ENCODE data around the gene PDLIM1. TPM values are rescaled to one million over a fixed set of nuclear protein-coding genes. Genes with fewer than 3 reads are reported as not detected.

PDLIM1 gene
- total and polyA plus RNA-seq, 2 of the 13 experiments (the other 11 are each of a cell fraction or from before 2014, with no cell fraction given) = 119 to 123 TPM

- TF ChIP-seq, protein P1, sequence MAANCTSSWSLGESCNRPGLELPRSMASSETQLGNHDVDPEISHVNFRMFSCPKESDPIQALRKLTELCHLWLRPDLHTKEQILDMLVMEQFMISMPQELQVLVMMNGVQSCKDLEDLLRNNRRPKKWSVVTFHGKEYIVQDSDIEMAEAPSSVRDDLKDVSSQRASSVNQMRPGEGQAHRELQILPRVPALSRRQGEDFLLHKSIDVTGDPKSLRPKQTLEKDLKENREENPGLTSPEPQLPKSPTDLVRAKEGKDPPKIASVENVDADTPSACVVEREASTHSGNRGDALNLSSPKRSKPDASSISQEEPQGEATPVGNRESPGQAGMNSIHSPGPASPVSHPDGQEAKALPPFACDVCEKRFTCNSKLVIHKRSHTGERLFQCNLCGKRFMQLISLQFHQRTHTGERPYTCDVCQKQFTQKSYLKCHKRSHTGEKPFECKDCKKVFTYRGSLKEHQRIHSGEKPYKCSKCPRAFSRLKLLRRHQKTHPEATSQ (CRISPR knock-in tag; IDR thresholded peaks at IDR 0.05; ENCODE audit: borderline replicate concordance) = no peak
- TF ChIP-seq ZFP90 (CRISPR knock-in tag; IDR thresholded peaks at IDR 0.05; ENCODE audit: borderline replicate concordance) (no peak), ZFY (CRISPR knock-in tag; IDR thresholded peaks at IDR 0.05) (no peak), ZNF597 (CRISPR knock-in tag; IDR thresholded peaks at IDR 0.05) (no peak), ZFP36L2 (CRISPR knock-in tag; IDR thresholded peaks at IDR 0.05) (no peak), HCFC1 (IDR thresholded peaks at IDR 0.05; ENCODE audit: low read depth, low read length) (no peak)
Measured at GRCh38 chr10:95261926-95262325, 28.9 kb downstream of the PDLIM1 start (continued).

- 91% methylated on average over 4 of the region's 4 CpGs for WGBS (ENCODE audit: low lambda C conversion rate)
- Histone ChIP-seq H3K27me3 (ENCODE audit: control insufficient read depth in 1 of 2, insufficient read depth in 2 of 2, low read length in 2 of 2) (no peaks in the 10 kb centered on the region), H3K4me2 (ENCODE audit: low read depth, low read length) (no peak overlapping the region), H2AFZ (ENCODE audit: low read length) (no peak overlapping the region), H4K20me1 (ENCODE audit: insufficient read depth, low read length) (no peaks in the 10 kb centered on the region; the same call in 1 of the 2 replicates), H3K4me1 (ENCODE audit: insufficient read depth, low read length) (peaks cover 52% of the 10 kb centered on the region), H3K9me3 (ENCODE audit: low read length) (no peaks in the 10 kb centered on the region), H3K36me3 (replicated peaks in 1 of 2; ENCODE audit: control insufficient read depth in 1 of 2, insufficient read depth in 2 of 2, low read length in 2 of 2) (peaks cover 28 to 67% of the 10 kb centered on the region in 2 experiments), H3K4me3 (replicated peaks in 1 of 3; ENCODE audit: insufficient read depth in 1 of 3, low read depth in 2 of 3, low read length in 3 of 3) (no peak overlapping the region), H3K79me2 (ENCODE audit: insufficient read depth, low read length) (peaks cover 7% of the 10 kb centered on the region), H3K27ac (ENCODE audit: extremely low read length, insufficient read depth, low read length) (peak overlapping the region; percentile 55), H3K9ac (ENCODE audit: insufficient read depth, low read depth, low read length) (no peak overlapping the region; the same call in 1 of the 2 replicates)
- CTCF ChIA-PET (ENCODE audit: low intra/inter-chr PET ratio, low total read pairs) = no interaction called here
- ATAC-seq = no peak
- intact Hi-C loops (cut with micrococcal nuclease; ENCODE audit: unreplicated experiment) = loop anchor here (5.0 kb wide), 1 partner anchor 86 kb away; no protein-coding TSS in a partner anchor
- no peak for DNase-seq (ENCODE audit: low spot score)
- no peak for FAIRE-seq
- in situ Hi-C loops (cut with HindIII; ENCODE audit: extremely low pct_ligation_motif_present, low pct_unique_long_range_greater_than_20kb) = loop anchor here (5.0 kb wide), 1 partner anchor 101 kb away; no protein-coding TSS in a partner anchor
- POLR2A ChIA-PET = interaction anchor here (0.6 to 1.5 kb wide), 7 partner anchors 10 to 86 kb away, joined by 3 to 7 read pairs (median 4); no protein-coding TSS in a partner anchor
- TF ChIP-seq BORCS8-MEF2B (CRISPR knock-in tag; IDR thresholded peaks at IDR 0.05) (no peak), POLR2A (IDR thresholded peaks at IDR 0.05; ENCODE audit: insufficient read depth in 1 of 2, low read depth in 2 of 2, low read length in 2 of 2) (peak in 1 of 2 experiments; percentile 8; a peak in 1 of 4 replicates), RBM22 (optimal IDR thresholded peaks at IDR 0.05; ENCODE audit: low read length) (peak; percentile 49), ARNT2 (CRISPR knock-in tag; IDR thresholded peaks at IDR 0.05; ENCODE audit: low read depth) (no peak), PRDM10 (CRISPR knock-in tag; IDR thresholded peaks at IDR 0.05; ENCODE audit: low read depth) (0 out of 2 replicates have a peak, but pooled peaks have one; percentile 32)
- TF ChIP-seq, protein P2, sequence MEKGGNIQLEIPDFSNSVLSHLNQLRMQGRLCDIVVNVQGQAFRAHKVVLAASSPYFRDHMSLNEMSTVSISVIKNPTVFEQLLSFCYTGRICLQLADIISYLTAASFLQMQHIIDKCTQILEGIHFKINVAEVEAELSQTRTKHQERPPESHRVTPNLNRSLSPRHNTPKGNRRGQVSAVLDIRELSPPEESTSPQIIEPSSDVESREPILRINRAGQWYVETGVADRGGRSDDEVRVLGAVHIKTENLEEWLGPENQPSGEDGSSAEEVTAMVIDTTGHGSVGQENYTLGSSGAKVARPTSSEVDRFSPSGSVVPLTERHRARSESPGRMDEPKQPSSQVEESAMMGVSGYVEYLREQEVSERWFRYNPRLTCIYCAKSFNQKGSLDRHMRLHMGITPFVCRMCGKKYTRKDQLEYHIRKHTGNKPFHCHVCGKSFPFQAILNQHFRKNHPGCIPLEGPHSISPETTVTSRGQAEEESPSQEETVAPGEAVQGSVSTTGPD (CRISPR knock-in tag; IDR thresholded peaks at IDR 0.05) = no peak
- BruUV-seq (replicated peaks) = no TSS peak
Measured at GRCh38 chr10:95260909-95261552, 29.8 kb downstream of the PDLIM1 start.
